SK-N-DZ (cell line): ENCODE measurements around the gene DDAH1.
A peak's percentile ranks its signal among the peaks of the same experiment; 100 is the strongest.

Experiments
- DNase-seq: peaks from one replicate; pipeline ENCODE4 v3.0.0-alpha.2; 2015; ENCODE audit warnings: low spot score

DDAH1 gene

DNA sequence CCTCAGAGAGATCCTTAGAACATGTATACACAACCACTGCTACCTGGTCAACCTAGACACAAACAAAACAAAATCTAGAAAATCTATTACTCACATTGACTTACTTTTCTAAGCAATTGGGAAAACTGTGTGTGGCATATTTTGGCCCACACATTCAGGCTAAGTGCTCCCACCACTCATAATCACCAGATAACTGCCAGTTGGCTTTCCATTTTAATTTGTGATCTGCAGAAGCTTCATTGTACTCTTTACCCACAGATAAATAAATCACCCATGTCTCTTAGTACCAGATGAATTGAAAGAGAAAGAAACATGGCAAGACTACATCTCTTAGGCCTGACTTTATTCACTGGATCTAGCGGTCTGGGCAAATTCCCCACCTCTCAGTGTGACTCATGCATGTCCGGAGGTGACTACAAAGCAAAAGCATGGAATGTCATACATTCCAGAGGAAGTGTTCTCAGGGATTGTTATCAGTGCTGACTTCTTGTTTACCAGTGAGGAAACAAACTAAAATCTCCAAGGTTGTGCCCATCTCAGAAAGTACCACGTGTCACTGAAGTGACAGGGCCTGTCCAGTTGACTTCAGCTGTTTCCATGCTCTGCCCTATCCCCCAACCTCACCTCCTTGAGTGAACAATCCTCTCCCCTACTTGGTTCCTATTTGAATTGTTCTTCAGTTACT lies 136.1 kb downstream of the DDAH1 start:
- DNase-seq, result no peak

DNA sequence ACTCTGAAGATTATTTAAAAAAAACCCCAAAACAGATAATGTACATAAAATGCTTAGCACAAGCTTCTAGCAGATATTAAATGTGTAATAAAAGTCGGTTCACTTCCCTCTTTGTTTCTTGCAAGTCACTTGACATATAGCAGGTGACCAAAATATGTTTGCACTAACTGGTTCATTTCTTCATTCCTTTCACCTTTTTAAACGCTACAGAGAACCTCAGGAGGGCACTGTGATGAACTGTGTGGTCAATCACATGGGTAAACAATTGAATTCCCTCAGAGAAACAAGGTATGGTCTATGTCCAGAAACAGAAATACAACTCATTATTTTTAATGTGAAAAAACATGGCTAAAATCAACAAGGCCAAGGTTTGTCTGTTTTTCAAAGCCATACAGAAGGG lies 137.2 kb downstream of the DDAH1 start:
- DNase-seq, result no peak

DNA sequence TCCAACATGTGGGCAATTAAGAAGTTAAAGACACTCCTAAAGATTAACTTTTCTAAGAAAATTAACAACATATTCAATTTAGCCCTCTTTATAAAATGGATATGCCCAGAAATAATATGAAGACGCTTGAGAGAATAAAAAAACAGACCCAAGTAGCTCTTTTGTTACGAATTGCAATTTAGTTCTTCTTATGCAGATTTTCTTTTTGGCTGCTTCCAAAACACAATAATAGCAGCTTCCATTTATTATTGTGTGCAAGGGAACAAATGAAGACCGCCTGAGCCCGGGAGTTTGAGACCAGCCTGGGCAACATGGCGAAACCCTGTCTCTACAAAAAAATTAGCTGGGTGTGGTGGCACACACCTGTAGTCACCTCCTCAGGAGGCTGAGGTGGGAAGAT lies 138.1 kb downstream of the DDAH1 start:
- no peak for DNase-seq

DNA sequence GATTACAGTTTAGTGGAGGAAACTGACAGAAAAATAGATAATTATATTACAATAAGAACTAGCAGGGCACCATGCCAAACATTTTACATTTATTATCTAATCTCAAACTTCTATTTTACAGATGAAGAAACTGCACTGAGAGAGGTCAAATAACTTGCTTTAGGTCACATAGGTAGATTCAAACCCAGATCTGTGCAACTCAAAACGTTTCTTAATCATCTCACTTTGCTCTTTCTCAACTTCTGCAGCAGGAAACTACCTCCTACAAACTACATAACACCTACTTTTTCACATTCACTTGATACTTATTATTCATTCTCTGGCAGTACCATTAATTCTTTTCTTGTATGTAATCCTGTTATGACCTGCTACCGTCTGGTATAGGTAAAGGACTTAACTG lies 138.6 kb downstream of the DDAH1 start:
- DNase-seq, result no peak

DNA sequence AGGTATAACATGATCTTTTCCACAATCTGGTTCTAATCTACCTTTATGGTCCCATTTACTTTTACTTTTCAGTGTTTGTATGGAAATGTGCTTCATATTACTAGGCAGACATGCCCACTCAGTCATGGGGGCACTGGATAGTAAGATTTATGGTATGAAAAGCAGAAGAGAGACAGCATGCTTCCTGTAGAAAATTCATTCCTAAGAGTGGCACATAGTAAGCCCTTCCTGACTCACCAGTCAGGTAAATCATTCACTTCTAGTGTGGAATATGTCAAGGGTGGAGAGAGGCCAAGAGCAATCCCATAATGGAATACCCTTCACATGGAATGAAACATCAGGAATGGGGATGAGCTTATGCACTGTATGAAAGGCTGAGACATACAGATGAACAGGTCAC lies 139.0 kb downstream of the DDAH1 start:
- no peak for DNase-seq

DNA sequence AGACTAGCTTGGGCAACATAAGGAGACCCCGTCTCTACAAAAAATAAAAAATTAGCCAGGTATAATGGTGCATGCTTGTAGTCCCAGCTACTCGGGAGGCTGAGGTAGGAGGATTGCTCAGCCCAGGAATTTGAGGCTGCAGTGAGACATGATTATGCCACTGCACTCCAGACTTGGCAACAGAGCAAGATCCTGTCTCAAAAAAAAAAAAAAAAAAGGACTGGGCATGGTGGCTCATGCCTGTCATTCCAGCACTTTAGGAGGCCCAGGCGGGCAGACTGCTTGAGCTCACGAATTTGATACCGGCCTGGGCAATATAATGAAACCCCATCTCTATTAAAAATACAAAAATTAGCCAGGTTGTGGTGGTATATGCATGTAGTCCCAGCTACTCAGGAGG lies 141.2 kb downstream of the DDAH1 start:
- no peak for DNase-seq

DNA sequence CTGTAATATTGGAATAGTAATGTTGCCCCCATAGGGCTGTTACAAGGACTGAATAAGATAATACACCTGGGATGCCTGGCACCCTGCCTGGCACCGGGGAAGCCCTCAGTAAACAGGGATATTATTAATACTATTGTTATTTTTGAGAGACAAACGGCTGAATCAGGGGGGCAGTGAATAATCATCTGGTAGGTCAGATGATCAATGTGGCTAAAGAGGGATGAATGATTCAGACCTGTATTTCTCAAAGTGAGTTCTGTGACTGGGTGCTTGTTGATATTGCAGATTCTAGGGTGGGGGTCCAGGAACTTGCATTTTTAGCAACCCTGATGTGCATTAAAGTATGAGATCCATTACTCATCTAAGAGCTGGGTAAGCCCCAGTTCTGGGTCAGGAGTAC lies 142.3 kb downstream of the DDAH1 start:
- no peak for DNase-seq

DNA sequence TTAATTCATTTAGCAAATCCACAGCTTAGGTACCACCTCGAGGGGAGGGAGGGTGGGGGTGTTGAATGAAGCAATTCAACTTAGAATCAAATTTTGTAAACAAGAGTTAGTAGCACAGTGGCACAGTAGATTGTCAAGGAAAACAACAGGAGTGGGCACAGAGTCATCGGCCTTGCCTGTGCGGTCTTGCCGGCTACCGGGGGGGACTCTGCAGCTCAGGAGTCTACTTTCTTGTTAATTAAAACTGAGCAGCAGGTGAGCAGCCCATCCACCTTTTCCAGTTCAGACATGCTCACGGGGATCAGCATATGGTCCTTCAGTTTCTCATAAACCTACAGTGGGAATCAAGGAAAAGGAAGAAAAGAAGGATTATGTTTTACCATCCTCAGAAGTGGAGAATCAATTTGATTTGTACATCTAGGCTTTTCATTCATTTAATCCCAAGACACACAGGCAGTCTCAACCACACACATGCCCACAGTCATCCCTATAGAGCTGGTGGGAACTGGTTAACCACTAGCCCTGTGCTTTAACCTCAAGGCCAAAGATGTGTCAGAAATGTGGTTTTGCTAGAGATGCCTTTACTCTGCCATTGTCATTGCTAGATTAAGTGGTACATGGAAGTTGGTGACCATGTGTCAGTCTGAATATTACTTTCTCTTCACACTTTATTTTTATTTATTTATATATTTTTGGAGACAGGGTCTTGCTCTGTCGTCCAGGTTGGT lies 143.6 kb downstream of the DDAH1 start:
- no peak for DNase-seq

DNA sequence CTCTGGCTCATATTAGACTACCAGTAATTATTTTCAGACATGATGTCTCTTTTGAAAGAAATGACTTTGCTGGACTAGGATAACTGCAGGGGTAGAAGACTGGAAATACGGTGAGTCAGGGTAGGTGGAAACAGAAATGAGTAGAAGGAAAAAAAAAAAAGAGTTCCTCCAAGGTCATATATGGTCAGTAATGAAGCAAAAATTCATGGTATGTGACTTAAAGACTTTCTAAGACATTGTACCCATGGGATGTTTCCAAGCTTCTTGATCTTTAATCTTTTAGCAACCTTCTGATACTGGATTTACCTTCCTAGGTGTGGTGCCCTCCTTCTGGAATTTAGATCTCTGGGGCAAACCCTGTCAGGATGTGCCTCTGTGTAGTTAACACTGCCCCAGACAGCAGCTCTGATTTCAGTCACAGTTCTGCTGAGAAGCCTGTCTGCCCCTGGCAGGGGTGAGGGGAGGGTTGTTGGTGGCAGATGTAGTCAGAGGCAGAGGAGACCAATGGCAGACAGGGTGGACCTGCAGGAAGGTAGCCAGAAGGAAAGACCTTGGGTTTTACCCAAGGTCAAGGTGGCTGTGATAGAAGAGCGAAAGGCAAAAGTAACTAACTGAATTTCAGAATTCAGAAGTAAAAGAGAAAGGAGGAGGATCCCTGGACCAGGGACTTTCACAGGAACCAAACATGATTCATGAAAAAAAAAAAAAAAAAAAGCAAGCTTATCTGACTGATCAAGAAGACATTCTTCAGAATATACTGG lies 144.4 kb downstream of the DDAH1 start:
- DNase-seq, result no peak

DNA sequence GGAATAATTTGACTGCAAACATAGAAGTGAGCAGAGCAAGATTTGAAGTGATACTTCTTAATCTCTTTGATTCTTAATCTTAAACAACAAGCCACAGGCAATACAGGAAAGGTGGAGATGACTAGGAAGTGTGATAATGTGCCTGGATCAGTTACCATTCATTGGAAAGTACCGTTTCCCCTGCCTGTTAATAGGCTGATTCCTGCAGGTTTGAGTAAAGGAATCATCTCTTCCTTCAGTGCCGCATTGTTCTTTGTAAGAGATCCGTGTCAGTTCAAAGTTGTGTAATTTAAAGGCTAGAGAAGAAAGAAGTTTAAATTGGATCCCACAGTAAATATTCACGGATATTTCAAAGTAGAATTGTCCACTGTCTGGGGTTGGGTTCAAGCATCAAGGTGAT lies 145.0 kb downstream of the DDAH1 start:
- no peak for DNase-seq

DNA sequence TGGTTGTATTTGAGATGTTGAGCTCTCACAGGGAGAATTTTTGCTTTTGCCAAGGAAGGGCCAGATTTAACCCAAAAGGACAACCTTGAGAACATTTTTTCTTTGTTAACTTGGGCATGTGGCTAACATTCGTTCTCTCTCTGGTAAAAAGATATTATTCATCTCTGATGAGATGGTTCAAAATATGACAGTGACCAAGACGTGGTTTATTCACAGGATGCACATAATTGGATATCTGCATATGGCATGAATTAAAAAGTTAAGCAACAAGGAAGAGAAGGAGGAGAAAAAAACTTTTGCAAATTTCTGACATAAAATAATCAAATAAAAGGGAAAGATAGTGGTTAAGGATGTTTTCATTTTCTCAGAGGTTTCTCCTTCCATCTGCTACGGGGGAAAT lies 145.5 kb downstream of the DDAH1 start:
- no peak for DNase-seq

DNA sequence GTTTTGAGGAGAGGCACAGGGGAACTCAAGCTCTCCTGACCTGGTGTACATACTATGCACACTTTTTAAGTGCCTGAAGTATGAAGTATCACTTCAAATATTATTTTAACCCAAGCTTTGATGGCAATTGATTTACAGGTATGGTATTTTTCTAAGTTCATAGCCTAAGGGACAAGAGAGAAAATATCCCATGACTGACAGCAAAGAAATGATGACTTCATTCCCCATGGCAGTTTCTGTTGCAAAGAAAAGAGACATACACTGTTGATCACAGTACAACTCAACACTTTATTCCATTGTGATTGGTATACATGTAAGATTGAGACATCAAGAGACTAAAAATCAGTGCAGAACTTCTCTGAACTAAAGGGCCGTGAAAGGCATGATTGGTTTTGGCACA lies 146.7 kb downstream of the DDAH1 start:
- DNase-seq, result no peak

DNA sequence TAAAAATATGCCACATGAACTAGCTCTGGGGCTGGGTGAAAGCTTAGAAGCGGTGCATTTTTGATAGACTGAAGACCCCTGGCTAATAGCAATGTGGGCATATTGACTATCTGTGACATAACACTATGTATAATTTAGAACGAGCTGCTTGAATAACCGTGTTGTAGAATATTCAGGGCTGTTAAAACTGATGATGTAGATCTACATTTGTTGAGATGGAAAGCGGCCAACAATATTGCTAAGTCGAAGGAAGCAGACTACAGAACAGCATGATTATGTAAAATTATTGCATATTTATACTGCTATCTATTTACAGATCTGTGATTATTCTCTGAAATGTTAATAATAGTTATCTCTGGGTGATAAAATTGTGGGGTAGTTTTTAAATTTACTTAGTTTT lies 147.4 kb downstream of the DDAH1 start:
- DNase-seq, result no peak

DNA sequence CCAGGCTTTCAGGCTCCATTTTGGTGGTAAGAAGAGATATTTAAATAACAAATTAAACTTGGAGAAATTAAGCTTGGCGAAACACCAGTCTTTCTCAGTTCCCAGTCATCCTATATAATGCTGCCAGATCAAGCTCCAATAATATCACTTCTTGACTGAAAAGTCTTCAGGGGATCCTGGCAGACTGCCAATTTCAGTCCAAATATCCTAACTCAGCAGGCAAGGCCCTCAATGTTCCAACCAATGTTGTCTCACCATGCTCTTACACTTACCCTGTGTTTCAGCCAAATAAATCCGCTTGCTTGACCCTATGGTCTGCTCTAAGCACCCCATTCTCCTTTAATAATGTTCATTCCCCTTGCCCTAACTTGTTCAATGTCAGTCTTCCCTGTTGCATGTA lies 148.6 kb downstream of the DDAH1 start:
- DNase-seq, result no peak

DNA sequence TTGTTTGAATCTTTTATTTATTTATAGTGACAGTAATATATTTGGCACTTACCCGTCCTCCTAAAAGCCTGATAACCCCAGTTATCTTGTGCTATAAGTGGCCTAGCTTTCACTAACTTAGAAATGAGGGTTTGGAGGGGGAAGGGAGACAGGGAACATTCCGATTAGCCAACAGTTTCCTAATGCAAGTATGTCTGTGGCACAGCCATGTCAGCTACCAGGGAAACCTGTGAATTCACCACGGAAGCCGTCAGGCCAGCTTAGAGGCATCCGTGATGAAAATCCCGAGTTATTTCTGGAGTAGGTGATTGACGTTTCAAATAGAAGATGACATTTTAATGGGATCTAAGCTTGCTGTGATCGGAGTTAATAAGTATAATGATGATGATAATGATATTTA lies 149.2 kb downstream of the DDAH1 start:
- DNase-seq, result no peak

DNA sequence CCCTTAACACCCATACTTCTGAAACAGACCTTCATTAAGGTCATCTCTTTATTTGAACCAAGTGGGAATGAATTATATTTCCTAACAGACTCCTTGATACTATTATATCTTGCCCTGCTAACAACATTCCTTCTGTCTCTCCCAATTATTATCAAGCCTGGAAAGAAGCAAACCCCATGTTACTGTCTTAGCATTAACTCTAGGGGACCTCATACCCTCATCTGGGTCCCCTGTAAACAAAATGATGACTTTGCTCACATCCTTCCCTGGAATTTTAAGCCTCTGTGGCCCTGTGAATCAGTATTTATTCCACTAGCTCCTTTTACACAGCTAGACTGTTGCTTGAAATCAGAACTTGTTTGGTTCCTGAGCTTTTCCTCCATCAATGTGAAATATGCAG lies 150.2 kb downstream of the DDAH1 start:
- DNase-seq, result no peak

DNA sequence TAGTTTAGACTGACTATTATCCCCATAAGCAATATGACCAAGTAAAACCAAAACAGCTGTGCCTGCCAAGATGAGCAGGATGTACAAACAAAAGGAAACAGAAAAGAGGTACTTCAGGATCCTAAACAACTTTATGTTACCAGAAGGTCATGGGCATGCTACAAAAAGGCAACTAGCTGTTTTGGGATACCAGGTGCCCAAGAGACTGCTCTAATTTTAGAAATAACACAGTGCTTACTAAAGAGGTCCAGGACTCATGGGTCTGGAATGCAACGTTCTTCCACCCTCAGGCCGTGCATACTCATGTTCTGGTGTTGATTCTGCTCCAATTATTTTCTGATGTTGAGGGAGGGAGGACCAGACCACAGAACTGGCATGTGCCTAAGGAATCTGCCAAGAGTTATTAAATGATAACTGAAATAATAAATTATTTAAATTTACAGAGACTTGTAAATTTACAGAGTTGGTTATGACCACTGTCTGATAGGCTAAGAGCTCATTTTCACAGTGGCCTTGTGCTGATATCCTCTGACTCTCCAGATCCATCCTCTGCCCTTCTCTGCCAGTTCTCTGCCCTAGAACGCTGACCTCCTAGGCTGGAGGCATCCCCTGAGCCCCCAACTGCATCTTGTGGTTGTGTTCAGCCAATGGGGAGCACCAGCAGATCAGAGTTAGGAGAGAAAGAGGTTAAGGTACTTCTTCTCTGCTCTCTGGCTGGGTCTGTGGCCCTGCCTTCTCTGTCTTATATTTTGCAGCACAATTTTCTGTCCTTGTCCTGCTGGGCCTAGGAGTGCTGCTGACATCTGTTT lies 150.9 kb downstream of the DDAH1 start:
- no peak for DNase-seq

DNA sequence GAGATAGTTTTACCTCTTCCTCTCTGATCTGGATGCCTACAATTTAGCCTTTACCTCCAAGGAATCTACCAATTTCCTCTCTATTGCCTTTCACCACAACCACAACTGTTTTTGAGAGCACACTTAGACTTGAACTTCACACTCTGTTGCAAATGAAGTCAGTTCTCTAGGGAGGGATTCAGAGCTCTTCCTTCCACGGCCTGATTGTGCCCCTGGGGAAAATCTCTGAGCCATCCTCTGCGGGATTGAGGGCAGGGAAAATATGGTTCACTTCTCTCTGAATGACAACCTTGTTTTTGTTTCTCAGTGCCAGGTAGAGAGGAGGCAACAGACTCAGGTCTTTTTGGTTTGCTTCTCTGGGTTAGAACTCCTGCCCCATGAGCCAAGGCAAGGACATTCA lies 153.1 kb downstream of the DDAH1 start:
- DNase-seq, result no peak

DNA sequence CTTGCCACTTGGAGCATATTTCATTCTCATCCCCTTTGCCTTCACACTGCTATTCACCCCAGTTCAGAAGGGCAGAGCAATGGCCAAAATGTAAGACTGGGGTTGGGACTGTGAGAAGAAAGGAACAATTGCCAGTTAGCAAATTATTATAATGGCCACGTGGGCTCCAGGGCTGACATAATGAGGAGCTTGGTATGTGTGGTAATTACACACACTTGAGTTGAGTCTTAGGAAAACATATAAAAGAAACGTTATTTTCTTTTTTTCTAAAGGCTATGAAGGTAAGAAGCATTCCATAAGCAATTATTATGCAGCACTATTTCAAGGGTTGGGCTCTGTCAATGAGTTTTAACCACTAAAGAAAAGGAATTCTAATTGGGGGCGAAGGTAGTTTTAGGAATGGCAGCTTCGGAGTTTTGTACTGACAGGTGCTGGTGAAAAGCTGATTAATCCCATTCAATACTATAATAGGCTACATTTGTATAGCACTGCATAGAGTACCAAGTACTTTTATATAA lies 156.1 kb downstream of the DDAH1 start:
- no peak for DNase-seq

DNA sequence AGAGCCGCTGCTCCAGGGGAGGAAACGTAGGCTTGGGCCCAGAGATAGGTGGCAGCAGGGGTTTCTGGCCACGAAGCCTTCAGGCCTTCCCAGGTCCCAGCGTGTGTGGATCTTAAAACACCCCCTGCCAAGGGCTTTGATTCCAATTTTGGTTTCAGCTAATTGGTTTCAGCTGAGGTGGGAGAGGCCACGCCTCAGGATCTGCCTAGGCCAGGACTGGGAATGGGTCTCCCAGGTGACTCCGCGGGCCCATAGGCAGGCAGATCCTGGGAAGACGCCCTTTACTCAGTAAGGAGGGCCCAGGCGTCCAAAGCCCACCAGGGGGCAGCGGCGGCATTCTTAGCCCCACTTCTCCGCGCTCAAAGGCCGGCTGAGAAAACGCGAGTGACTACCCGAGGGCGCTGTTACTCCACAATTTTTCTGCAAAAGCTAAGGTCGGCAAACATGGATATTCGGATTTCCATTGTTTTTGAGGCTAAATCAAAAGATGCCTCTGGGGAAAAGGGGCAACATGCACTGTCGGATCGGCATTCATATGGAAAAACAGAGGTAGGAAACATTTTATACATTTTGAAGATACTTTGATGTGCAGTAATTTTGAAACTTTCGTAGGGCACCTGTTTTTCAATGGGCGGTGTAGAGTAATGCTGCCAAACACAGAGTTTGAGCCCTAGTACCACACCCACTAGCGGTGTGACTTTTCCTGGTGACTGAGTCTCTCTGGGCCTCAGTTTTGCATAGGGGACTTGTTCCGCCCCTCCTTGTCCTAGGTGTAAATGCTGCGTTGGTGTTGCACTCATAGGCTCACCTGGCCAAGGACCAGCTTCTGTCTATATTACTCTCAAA lies 156.7 kb downstream of the DDAH1 start:
- DNase-seq, result peak; percentile 67

DNA sequence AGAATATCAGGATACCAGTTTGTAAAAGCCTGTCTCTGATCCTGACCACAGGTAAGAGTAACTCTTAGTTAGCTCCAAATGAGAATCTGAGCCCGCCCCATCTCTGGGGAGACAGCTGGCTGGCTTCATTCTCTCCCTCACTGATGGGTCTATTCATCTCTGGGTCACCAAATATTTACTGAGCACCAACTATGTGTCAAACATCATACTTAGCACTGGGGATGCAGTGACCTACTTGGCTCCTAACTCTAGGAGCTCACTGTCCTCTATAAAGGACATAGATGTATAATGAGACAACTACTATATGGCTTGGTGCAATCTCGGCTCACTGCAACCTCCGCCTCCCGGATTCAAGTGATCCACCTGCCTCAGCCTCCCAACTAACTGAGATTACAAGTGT lies 158.7 kb downstream of the DDAH1 start:
- no peak for DNase-seq
